LNCaP clone FGC (cell line): ENCODE data around the gene PTGDS.

Source experiments
- DNase-seq: peaks from one replicate; pipeline ENCODE4 v3.0.0-alpha.2; 2011; ENCODE audit warnings: low read depth
- H3K4me3 ChIP-seq: 2 replicates; pipeline ENCODE4 v1.5.1; 2011; ENCODE audit warnings: mild to moderate bottlenecking, low read depth, low read length, control low read depth
- CTCF ChIP-seq: IDR thresholded peaks from 2 replicates; pipeline ENCODE4 v1.5.1; 2012; ENCODE audit warnings: mild to moderate bottlenecking; ENCODE audit not compliant: control insufficient read depth, insufficient read depth; ENCODE audit errors: extremely low read depth

PTGDS gene

GRCh38 chr9:136945333-136946227, 31.7 kb upstream of the PTGDS start:
- no peak for DNase-seq
- H3K4me3 ChIP-seq = no peak overlapping the region

GRCh38 chr9:136946228-136947027, 30.9 kb upstream of the PTGDS start:
- no peak overlapping the region for H3K4me3 ChIP-seq
- DNase-seq = no peak
- TF ChIP-seq CTCF = no peak

More at GRCh38 chr9:136945333-136946227, 31.7 kb upstream of the PTGDS start:
- no peak for TF ChIP-seq CTCF

GRCh38 chr9:136947028-136947891, 30.0 kb upstream of the PTGDS start:
- DNase-seq = no peak
- H3K4me3 ChIP-seq = no peak overlapping the region
- no peak for TF ChIP-seq CTCF

- DNase-seq = no peak
- H3K4me3 ChIP-seq = no peak overlapping the region
- TF ChIP-seq CTCF = 0 out of 2 replicates have a peak, but pooled peaks have one; percentile 21
These were observed 29.3 kb upstream of the PTGDS start for GRCh38 chr9:136947955-136948510.

- DNase-seq = no peak
- H3K4me3 ChIP-seq = peak overlapping the region; percentile 67
- TF ChIP-seq CTCF = no peak
These were observed 28.0 kb upstream of the PTGDS start for GRCh38 chr9:136949239-136949816.
